GM18870 (cell line): ENCODE data around the gene TMEM131L.
"Not testable (repeated sequence)": the region's sequence is repeated elsewhere in the genome, so short reads cannot be mapped to it uniquely, and the experiment has no call there.

Experiments
- ATAC-seq: cut with Tn5 transposase; IDR thresholded peaks from one replicate; pipeline ENCODE4 v1.9.1; 2021; ENCODE audit warnings: moderate library complexity; ENCODE audit not compliant: unreplicated experiment

TMEM131L gene

DNA sequence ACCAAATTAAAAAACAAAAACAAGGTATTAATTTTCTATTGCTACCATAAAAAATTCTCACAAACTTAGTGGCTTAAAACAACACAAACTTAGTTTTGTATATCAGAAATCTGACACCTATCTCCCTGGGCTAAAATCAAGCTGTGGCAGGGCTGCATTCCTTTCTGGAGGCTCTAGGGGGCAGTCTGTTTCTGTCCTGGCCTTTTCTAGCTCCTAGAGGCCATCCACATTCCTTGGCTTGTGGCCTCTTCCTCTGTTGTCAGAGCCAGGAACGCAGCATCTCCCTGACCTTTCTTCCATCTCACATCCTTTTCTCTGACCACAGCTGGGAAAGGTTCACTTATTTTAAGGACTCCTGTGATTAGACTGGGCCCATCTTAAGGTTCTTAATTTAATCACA lies 179.0 kb downstream of the TMEM131L start:
- no peak for ATAC-seq

DNA sequence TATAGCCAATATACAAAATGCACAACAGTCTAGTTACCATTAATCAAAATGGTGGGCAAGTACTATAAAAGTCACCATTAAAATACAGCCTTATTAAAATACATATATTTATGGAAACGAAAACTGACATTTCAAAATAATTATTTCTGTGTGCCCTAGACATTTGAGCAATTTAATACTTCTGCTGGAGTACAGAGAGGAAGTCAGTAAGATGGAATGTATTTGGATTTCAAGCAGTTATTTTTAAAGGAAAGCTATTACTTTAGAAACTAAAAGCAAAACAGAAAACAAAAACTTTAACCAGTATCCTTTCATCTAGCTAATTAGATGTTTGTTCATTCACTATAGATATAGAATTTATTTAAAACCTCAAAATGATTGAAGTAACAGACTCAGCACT lies 180.1 kb downstream of the TMEM131L start:
- ATAC-seq, result no peak

- no peak for ATAC-seq
These were observed 180.8 kb downstream of the TMEM131L start for GRCh38 chr4:153646978-153647377.

- ATAC-seq, result no peak
These were observed 181.8 kb downstream of the TMEM131L start for GRCh38 chr4:153647975-153648374.

- no peak for ATAC-seq
These were observed 183.4 kb downstream of the TMEM131L start for GRCh38 chr4:153649572-153649991.

DNA sequence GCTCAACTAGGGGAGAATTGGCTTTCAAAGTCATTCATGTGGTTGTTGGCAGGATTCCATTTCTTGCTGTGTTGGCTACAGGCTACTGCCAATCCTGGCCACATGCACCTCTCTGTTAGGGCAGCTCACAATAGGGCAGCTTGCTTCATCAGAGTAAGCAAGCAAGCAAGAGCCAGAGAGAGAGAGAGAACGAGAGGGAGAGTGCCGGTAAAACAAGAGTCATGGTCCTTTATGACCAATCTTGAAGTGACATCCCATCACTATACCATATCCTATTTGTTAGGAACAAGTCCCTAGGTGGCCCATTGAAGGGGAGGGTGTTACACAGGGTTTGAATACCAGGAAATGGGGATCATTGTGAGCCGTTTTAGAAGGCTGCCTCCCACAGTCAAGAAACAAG lies 185.0 kb downstream of the TMEM131L start:
- ATAC-seq, result no peak

GRCh38 chr4:153651587-153651986 lies 185.4 kb downstream of the TMEM131L start:
- ATAC-seq, result no peak

DNA sequence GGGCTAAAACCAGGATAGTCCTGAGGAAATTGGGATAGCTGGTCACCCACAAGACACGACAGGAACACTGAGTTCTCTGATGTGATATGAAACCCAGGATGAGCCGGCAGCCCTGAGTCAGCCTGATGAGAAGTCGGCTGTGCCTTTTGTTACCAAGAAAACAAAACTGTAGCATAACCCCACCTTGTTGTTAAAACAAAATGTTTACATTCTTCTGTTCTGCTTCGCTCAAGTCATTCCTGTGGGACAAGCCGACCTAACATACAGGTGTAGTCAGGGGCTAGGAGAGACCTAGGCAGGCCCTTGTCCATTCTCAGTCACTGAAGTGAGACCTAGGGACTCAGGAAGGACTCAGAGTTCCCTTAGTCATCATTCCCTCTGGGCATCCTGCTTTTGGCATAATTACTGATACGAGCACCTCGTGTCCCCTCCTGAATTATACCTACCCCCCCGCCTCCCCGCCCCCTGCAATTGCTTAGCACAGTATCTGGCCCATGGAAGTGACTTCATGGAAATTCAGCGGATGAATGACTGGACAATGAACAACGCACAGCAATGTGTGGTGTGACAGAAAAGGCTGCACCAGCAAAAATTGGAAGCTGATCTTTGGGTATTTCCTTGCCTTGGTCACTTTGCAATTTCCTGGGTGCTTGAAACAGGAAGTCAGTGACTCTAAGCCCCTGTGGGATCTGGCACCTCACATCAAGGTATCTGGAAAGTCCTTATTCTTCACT lies 186.1 kb downstream of the TMEM131L start:
- ATAC-seq, result no peak

DNA sequence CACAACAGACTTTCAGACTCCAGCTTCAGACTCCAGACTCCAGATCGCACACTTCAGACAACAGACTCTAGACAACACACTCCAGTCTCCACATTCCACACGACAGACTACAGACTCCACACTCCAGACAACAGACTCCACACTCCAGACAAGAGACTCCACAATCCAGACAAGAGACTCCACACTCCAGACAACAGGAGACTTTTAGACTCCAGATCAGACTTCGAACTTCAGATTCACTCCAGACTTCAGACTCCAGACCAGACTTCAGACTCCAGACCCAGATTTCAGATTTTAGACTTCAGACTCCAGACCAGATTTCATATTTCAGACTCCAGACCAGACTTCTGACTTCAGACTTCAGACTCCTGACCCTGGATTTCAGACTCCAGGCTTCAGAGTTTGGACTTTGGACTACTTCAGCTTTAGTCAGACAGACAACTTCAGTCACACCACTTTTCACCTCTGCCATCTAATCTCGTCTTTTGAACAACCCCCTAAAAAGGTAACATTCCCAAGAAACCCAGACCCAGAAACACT lies 188.9 kb downstream of the TMEM131L start:
- no peak for ATAC-seq

- ATAC-seq, result no peak
These were observed 189.8 kb downstream of the TMEM131L start for GRCh38 chr4:153655928-153656327.

GRCh38 chr4:153661215-153661822 lies 195.2 kb downstream of the TMEM131L start:
- ATAC-seq, result no peak

GRCh38 chr4:153661908-153662307 lies 195.7 kb downstream of the TMEM131L start:
- no peak for ATAC-seq

- no peak for ATAC-seq
These were observed 197.5 kb downstream of the TMEM131L start for GRCh38 chr4:153663667-153664066.

- ATAC-seq, result not testable (repeated sequence)
These were observed 200.3 kb downstream of the TMEM131L start for GRCh38 chr4:153666505-153666904.

- no peak for ATAC-seq
These were observed 202.5 kb downstream of the TMEM131L start for GRCh38 chr4:153668647-153669046.

DNA sequence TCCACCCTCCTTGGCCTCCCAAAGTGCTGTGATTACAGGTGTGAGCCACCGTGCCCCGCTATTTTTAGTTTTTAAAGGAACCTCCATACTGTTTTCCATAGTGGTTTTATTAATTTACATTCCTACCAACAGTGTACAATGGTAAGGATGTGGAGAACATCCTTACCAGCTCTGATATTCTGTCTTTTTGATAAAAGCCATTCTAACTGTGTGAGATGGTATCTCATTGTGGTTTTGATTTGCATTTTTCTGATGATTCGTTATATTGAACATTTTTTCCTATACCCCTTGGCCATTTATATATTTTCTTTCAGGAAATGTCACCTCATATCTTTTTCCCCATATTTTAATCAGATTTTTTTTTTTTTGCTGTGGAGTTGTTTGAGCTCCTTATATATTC lies 203.7 kb downstream of the TMEM131L start:
- ATAC-seq, result no peak

DNA sequence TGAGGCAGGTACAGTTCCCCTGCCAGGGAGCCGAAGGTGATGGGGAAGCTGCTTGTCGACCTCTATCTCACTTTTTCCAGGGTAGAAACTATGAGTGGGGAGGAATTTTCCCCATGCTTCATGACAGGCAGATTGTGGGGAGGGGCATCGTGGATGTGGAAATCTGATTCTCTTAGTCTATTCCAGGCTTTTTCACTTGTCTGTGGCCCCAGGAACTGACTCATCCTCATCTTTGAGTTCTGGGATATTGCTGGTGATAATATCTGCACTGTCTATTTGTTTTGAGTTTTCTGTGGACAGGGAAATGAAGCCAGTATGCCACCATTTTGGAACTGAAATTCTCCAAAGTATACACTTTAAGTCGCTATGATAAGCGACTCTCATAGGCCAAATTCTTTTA lies 210.3 kb downstream of the TMEM131L start:
- no peak for ATAC-seq

DNA sequence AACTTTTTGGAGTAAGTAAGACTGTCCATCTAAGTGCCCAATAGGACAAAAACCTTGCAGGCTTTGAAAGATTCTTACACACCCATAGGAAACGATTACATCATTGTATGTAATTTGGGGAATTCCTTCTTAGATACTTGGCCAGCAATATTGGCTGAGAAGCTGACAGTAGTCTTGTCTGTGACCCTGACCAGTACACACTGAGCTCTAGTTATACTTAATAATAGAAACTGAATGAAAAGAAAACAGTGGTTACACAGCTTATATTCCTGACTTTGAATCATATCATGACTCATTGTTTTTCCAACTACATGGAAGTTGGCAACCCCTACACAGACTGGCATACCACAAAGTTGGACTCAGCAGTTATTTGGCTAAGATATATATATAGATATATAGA lies 210.8 kb downstream of the TMEM131L start:
- ATAC-seq, result no peak

DNA sequence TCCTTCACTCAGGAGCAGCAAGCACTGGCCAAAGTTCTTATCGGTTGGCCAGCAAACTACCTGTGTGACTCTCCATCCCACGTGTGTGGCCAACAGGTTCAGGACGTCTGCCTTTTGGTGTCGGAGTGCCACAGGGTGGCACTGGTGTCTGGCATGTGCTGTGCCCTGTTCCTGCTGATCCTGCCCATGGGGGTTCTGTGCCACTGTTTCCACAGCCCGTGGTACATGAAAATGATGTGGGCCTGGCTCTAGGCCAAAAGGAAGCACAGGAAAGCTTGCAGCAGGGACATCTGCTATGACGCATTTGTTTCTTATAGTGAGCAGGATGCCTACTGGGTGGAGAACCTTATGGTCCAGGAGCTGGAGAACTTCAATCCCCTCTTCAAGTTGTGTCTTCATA lies 213.3 kb downstream of the TMEM131L start:
- ATAC-seq, result no peak

DNA sequence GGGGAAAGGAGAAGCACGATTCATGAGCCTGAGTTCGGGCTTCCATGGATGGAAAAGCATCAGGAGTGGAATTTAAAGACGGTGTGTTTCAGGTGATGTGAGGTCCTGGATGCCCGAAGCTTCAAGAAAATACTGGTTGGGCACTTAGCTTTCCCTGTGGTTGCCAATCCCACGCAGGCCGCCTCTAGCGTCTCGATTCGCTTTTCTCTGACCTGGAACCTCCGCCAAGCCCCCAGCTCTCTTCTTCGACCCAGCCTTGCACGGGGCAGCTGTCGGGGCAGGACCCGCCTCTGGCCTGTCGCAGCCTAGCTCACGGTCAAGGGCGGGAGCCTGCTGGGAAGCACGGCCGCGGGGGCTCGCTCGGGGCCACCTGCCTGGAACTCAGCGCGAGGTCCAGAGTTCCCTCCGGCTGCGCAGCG lies 217.6 kb downstream of the TMEM131L start:
- ATAC-seq, result no peak

DNA sequence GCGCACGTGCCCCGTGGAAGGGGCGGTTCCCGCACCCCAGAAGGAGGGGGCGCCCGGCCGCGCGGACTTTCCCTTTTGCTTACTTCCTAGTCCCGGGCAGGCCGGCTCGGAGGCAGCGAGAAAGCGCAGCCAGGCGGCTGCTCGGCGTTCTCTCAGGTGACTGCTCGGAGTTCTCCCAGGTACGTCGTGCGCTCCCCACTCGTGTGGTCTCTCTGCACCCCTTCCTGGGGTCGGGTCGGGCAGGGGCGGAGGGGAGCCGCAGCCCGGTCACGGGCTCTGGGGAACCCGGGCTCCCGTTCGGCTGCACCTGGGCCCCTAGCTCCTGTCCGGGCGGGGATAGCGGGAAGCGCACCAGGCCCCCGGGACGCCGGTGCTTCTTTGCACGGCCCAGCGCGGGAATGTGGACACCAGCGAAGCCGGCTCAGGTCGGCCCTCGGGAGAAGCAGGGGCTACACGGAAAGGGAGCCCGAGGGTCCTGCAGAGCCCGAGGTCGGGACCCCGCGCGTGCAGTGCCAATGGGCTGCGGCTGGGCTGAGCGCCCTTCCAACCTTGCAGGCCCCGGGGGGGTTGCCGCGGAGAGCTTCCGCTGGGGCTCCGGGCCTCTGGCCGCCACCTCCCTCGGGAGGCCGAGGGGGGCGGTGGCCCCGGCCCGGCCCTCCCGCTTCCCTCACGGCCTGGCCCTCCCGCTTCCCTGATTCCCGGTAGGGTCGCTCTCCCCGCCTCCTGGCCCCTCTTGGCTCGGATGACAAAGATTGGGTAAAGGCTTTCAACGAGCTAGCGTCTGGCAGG lies 218.2 kb downstream of the TMEM131L start, which contains the start of gene TLR2:
TLR2 (plus strand) TSS at position 99 of the 789 bp plus-strand sequence. CDS start 18,628 bp downstream, outside the sequence.
- peak; percentile 76 for ATAC-seq
